HepG2 (cell line): Measurements from ENCODE around the gene MT1M. TPM values are rescaled to one million over a fixed set of nuclear protein-coding genes. Genes with fewer than 3 reads are reported as not detected.

Experiments used
- BCL3 ChIP-seq: sonication (generic); formaldehyde crosslinking; IDR thresholded peaks from 2 replicates; pipeline ENCODE4 v1.5.1; 2020; ENCODE audit warnings: mild to moderate bottlenecking, missing genetic modification reagents, moderate library complexity
- ETS1 ChIP-seq: sonication (generic); formaldehyde crosslinking; IDR thresholded peaks from 2 replicates; pipeline ENCODE4 v1.4.0; 2020; ENCODE audit warnings: missing genetic modification reagents
- FOXA1 ChIP-seq, 2 experiments: fragments of 450-650 bp in 1 of 2; sonication (generic) in 1 of 2; formaldehyde crosslinking in 1 of 2; IDR thresholded peaks; 2 replicates each; pipeline versions ENCODE4 v1.4.0 to v1.6.1; 2016 to 2020; ENCODE audit warnings: missing genetic modification reagents in 1 of 2
- GFI1 ChIP-seq: sonication (generic); formaldehyde crosslinking; IDR thresholded peaks from 2 replicates; pipeline ENCODE4 v1.5.0; 2020; ENCODE audit warnings: missing genetic modification reagents, mild to moderate bottlenecking, borderline replicate concordance
- MEIS2 ChIP-seq: sonication (generic); formaldehyde crosslinking; IDR thresholded peaks from 2 replicates; pipeline ENCODE4 v1.9.0; 2021; ENCODE audit warnings: mild to moderate bottlenecking, missing genetic modification reagents
- MYPOP ChIP-seq: sonication (generic); formaldehyde crosslinking; IDR thresholded peaks from 2 replicates; pipeline ENCODE4 v1.8.1; 2023; ENCODE audit warnings: mild to moderate bottlenecking, moderate library complexity, missing genetic modification reagents
- NR0B2 ChIP-seq: sonication (generic); formaldehyde crosslinking; IDR thresholded peaks from 2 replicates; pipeline ENCODE4 v1.4.0; 2020; ENCODE audit warnings: mild to moderate bottlenecking, missing genetic modification reagents
- NR1H2 ChIP-seq: sonication (generic); formaldehyde crosslinking; IDR thresholded peaks from 2 replicates; pipeline ENCODE4 v1.8.1; 2022; ENCODE audit warnings: low read depth, missing genetic modification reagents, borderline replicate concordance
- PCBP1 ChIP-seq: fragments of 200-400 bp; formaldehyde crosslinking; IDR thresholded peaks from 2 replicates; pipeline ENCODE4 v1.6.1; 2017; ENCODE audit warnings: mild to moderate bottlenecking, low read depth, low read length, borderline replicate concordance
- PHB2 ChIP-seq: fragments of 450-650 bp; IDR thresholded peaks from 2 replicates; pipeline ENCODE4 v1.6.1; 2018; ENCODE audit not compliant: partially characterized antibody
- RBM39 ChIP-seq: fragments of 200-400 bp; formaldehyde crosslinking; IDR thresholded peaks from one replicate; pipeline ENCODE4 v1.6.1; 2018; ENCODE audit warnings: antibody characterized with exemption, mild to moderate bottlenecking, low read depth, low read length; ENCODE audit not compliant: poor library complexity, severe bottlenecking
- RFX5 ChIP-seq: IDR thresholded peaks from 2 replicates; pipeline ENCODE4 v1.6.1; 2011; ENCODE audit warnings: low read depth, low read length, improper control_type of control experiment
- SOX13 ChIP-seq, 3 experiments: fragments of 450-650 bp in 1 of 3; sonication (generic) in 1 of 3; formaldehyde crosslinking in 1 of 3; IDR thresholded peaks in 2 of 3; conservative IDR thresholded peaks in 1 of 3; 2 replicates each; pipeline versions ENCODE4 v1.5.0 to v1.6.1; 2016 to 2020; ENCODE audit warnings: antibody characterized with exemption in 1 of 3, mild to moderate bottlenecking in 1 of 3, missing compliant biosample characterization in 1 of 3, missing genetic modification reagents in 1 of 3, moderate library complexity in 1 of 3
- SP1 ChIP-seq, 2 experiments: fragments of 450-650 bp in 1 of 2; sonication (generic) in 1 of 2; formaldehyde crosslinking in 1 of 2; IDR thresholded peaks; 2 replicates each; pipeline versions ENCODE4 v1.4.0 to v1.6.1; 2016 to 2020; ENCODE audit warnings: missing genetic modification reagents in 1 of 2
- SP140L ChIP-seq: sonication (generic); formaldehyde crosslinking; IDR thresholded peaks from 2 replicates; pipeline ENCODE4 v1.4.0; 2020; ENCODE audit warnings: missing genetic modification reagents, borderline replicate concordance
- TEAD3 ChIP-seq: optimal IDR thresholded peaks from 2 replicates; pipeline ENCODE3; 2016; ENCODE audit warnings: borderline replicate concordance
- ZBTB21 ChIP-seq: sonication (generic); formaldehyde crosslinking; IDR thresholded peaks from 2 replicates; pipeline ENCODE4 v1.4.0; 2020; ENCODE audit warnings: missing genetic modification reagents
- ZBTB44 ChIP-seq: sonication (generic); formaldehyde crosslinking; IDR thresholded peaks from 2 replicates; pipeline ENCODE4 v1.4.0; 2020; ENCODE audit warnings: missing genetic modification reagents
- ZNF253 ChIP-seq: sonication (generic); formaldehyde crosslinking; IDR thresholded peaks from 2 replicates; pipeline ENCODE4 v1.8.0; 2022; ENCODE audit warnings: mild to moderate bottlenecking, missing genetic modification reagents, borderline replicate concordance
- ZNF256 ChIP-seq: sonication (generic); formaldehyde crosslinking; conservative IDR thresholded peaks from 2 replicates; pipeline ENCODE4 v1.4.0; 2020; ENCODE audit warnings: missing genetic modification reagents
- ZNF292 ChIP-seq: sonication (generic); formaldehyde crosslinking; IDR thresholded peaks from 2 replicates; pipeline ENCODE4 v1.8.1; 2022; ENCODE audit warnings: mild to moderate bottlenecking, low read depth, missing genetic modification reagents, borderline replicate concordance
- ZNF777 ChIP-seq: sonication (generic); formaldehyde crosslinking; IDR thresholded peaks from 2 replicates; pipeline ENCODE4 v1.4.0; 2020; ENCODE audit warnings: missing genetic modification reagents
- ZNF879 ChIP-seq: sonication (generic); formaldehyde crosslinking; IDR thresholded peaks from 2 replicates; pipeline ENCODE4 v1.8.1; 2023; ENCODE audit warnings: missing genetic modification reagents
- ZSCAN9 ChIP-seq: IDR thresholded peaks from 2 replicates; pipeline ENCODE4 v1.6.1; 2016; ENCODE audit warnings: borderline replicate concordance
- polyA plus RNA-seq, 8 experiments: library from polyadenylated mRNA; depleted of rRNA in 3 of 8; stranded (reverse) in 7 of 8; unstranded in 1 of 8; fragments of >200 nt; fragmentation: Illumina TruSeq in 4 of 8; extraction: Trizol in 4 of 8; gene quantifications; 2 replicates each; pipeline versions ENCODE4 v1.2.1 to v1.2.3, GENCODE V29; 2011 to 2016; ENCODE audit warnings: low read depth in 4 of 8, missing spikeins in 1 of 8, mixed read lengths in 1 of 8; ENCODE audit not compliant: insufficient read depth in 1 of 8
- total RNA-seq, 5 experiments: library from RNA; depleted of rRNA; stranded (reverse); fragments of >200 nt; fragmentation: Illumina TruSeq; extraction: Trizol; gene quantifications; 2 replicates each; pipeline ENCODE4 v1.2.3, GENCODE V29; 2016; ENCODE audit warnings: low read depth in 1 of 5

MT1M gene
- total and polyA plus RNA-seq, 2 of the 13 experiments (the other 11 are each of a cell fraction or from before 2014, with no cell fraction given) = 4.6 TPM; not detected in 1

GRCh38 chr16:56607109-56607618, 25.3 kb upstream of the MT1M start (continued):
- TF ChIP-seq MYPOP (CRISPR knock-in tag) (peak; percentile 97), RFX5 (0 out of 2 replicates have a peak, but pooled peaks have one; percentile 12), ZNF256 (CRISPR knock-in tag) (no peak; the same call in 1 of the 2 replicates), SP140L (CRISPR knock-in tag) (no peak), ZNF253 (peak; percentile 98; the same call in 1 of the 2 replicates), NR1H2 (CRISPR knock-in tag) (no peak; the same call in 1 of the 2 replicates), ZNF292 (peak; percentile 74), PCBP1 (no peak), NR0B2 (CRISPR knock-in tag) (peak; percentile 59; the same call in 1 of the 2 replicates), RBM39 (peak; percentile 28), BCL3 (CRISPR knock-in tag) (peak; percentile 96), GFI1 (peak; percentile 20; the same call in 1 of the 2 replicates), ETS1 (CRISPR knock-in tag) (no peak; the same call in 1 of the 2 replicates), FOXA1 (IDR thresholded peaks at IDR 0.05) (no peak), FOXA1 (CRISPR knock-in tag; IDR thresholded peaks at IDR 0.05) (peak; percentile 16; the same call in 1 of the 2 replicates), ZNF777 (CRISPR knock-in tag) (no peak), ZNF879 (CRISPR knock-in tag) (no peak), ZBTB44 (CRISPR knock-in tag) (no peak), ZSCAN9 (peak; percentile 86; the same call in 1 of the 2 replicates), PHB2 (no peak), TEAD3 (peak; percentile 81), SOX13 (IDR thresholded peaks at IDR 0.05) (peak; percentile 22; the same call in 1 of the 2 replicates), SOX13 (CRISPR knock-in tag; conservative IDR thresholded peaks at IDR 0.05 in 1 of 2, IDR thresholded peaks at IDR 0.05 in 1 of 2) (no peak; a peak in 1 of 4 replicates), MEIS2 (CRISPR knock-in tag) (peak; percentile 68), ZBTB21 (CRISPR knock-in tag) (peak; percentile 62; the same call in 1 of the 2 replicates), SP1 (IDR thresholded peaks at IDR 0.05) (no peak), SP1 (CRISPR knock-in tag; IDR thresholded peaks at IDR 0.05) (peak; percentile 41; the same call in 1 of the 2 replicates)
